Liver (tissue), 3 donors: ENCODE results near the gene PARL.

ENCODE experiments used
- CTCF ChIP-seq: fragments of 150-350 bp; IDR thresholded peaks from 2 replicates; pipeline ENCODE4 v1.5.1; 2017; ENCODE audit warnings: improper control_type of control experiment, low read depth, low read length; ENCODE audit not compliant: missing input control
- HNF4G ChIP-seq: IDR thresholded peaks from 2 replicates; pipeline ENCODE4 v1.6.1; 2016; ENCODE audit warnings: antibody characterized with exemption
- JUND ChIP-seq, 2 donors: IDR thresholded peaks; 2 replicates each; pipeline ENCODE4 v1.6.1; 2016; ENCODE audit warnings: antibody characterized with exemption in 2 of 2
- NR2F2 ChIP-seq: IDR thresholded peaks from 2 replicates; pipeline ENCODE4 v1.6.1; 2016; ENCODE audit warnings: antibody characterized with exemption
- RXRA ChIP-seq, 2 donors: IDR thresholded peaks; 2 replicates each; pipeline ENCODE4 v1.6.1; 2017 to 2018; ENCODE audit warnings: antibody characterized with exemption in 2 of 2, mild to moderate bottlenecking in 1 of 2
- YY1 ChIP-seq: IDR thresholded peaks from 2 replicates; pipeline ENCODE4 v1.6.1; 2016; ENCODE audit warnings: antibody characterized with exemption, mild to moderate bottlenecking
- TF ChIP-seq, protein P1 (sequence below): IDR thresholded peaks from 2 replicates; pipeline ENCODE4 v1.6.1; 2016; ENCODE audit warnings: antibody characterized with exemption
- TF ChIP-seq, protein P2 (sequence below): IDR thresholded peaks from 2 replicates; pipeline ENCODE4 v1.6.1; 2016; ENCODE audit warnings: antibody characterized with exemption
- donor health status: healthy.
- donor health status: healthy.

DNA sequence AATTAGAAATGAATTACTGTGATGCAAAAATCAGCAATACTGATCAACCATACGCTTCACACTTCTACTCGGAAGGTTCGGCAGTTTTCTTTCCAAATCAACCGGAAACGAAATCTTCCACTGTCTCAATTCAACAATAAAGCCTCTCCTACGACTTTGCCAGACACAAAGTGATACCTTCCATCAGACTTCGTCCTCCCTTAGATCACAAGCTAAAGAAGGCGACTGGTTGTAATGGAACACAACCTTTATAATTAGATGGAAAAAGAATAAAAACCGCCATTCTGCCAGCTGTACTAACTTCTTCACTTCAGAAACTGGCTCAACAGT is 618 bp downstream of the PARL start:
- TF ChIP-seq, protein P1, sequence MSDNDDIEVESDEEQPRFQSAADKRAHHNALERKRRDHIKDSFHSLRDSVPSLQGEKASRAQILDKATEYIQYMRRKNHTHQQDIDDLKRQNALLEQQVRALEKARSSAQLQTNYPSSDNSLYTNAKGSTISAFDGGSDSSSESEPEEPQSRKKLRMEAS = no peak
- TF ChIP-seq HNF4G (no peak), CTCF (no peak), JUND (IDR thresholded peaks at IDR 0.05) (no peak), YY1 (no peak), NR2F2 (no peak), RXRA (IDR thresholded peaks at IDR 0.05) (no peak)
- TF ChIP-seq, protein P2, sequence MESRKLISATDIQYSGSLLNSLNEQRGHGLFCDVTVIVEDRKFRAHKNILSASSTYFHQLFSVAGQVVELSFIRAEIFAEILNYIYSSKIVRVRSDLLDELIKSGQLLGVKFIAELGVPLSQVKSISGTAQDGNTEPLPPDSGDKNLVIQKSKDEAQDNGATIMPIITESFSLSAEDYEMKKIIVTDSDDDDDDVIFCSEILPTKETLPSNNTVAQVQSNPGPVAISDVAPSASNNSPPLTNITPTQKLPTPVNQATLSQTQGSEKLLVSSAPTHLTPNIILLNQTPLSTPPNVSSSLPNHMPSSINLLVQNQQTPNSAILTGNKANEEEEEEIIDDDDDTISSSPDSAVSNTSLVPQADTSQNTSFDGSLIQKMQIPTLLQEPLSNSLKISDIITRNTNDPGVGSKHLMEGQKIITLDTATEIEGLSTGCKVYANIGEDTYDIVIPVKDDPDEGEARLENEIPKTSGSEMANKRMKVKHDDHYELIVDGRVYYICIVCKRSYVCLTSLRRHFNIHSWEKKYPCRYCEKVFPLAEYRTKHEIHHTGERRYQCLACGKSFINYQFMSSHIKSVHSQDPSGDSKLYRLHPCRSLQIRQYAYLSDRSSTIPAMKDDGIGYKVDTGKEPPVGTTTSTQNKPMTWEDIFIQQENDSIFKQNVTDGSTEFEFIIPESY = no peak
